ENCODE measurements around the gene SEC16B.
"Not testable (repeated sequence)": the region's sequence is repeated elsewhere in the genome, so short reads cannot be mapped to it uniquely, and the experiment has no call there.

SEC16B gene, protein sequence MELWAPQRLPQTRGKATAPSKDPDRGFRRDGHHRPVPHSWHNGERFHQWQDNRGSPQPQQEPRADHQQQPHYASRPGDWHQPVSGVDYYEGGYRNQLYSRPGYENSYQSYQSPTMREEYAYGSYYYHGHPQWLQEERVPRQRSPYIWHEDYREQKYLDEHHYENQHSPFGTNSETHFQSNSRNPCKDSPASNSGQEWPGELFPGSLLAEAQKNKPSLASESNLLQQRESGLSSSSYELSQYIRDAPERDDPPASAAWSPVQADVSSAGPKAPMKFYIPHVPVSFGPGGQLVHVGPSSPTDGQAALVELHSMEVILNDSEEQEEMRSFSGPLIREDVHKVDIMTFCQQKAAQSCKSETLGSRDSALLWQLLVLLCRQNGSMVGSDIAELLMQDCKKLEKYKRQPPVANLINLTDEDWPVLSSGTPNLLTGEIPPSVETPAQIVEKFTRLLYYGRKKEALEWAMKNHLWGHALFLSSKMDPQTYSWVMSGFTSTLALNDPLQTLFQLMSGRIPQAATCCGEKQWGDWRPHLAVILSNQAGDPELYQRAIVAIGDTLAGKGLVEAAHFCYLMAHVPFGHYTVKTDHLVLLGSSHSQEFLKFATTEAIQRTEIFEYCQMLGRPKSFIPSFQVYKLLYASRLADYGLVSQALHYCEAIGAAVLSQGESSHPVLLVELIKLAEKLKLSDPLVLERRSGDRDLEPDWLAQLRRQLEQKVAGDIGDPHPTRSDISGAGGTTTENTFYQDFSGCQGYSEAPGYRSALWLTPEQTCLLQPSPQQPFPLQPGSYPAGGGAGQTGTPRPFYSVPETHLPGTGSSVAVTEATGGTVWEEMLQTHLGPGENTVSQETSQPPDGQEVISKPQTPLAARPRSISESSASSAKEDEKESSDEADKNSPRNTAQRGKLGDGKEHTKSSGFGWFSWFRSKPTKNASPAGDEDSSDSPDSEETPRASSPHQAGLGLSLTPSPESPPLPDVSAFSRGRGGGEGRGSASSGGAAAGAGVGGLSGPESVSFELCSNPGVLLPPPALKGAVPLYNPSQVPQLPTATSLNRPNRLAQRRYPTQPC

DNA sequence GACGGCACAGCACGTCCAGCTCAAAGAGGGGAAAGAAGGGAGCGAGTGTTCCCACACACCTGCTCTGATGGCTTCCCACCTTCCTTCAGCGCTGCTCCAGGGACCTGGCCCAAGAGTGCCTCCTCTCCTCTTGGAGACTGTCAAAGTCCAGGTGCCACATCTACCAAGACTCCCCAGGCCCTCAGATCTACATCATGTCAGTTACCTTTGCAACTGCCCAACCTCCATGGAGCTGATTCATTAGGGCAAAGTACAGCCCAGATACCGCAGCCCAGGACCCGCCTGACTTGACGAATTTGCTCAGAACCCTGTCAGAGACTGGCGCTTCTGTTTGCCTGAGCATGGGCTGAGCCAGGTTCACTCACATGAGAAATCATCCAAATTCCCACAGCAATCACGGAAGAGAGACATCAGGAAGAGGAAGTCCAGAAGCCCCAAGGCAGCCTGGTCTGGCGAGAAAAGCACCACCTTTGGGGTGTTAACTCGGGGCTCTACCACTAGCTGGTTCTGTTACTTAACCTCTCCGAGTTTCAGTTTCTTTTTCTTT lies at the start of gene SEC16B:
SEC16B (minus strand) TSS at position 234 of the 547 bp plus-strand sequence. CDS start 2,077 bp downstream, outside the sequence.
- no peak for DNase-seq

DNA sequence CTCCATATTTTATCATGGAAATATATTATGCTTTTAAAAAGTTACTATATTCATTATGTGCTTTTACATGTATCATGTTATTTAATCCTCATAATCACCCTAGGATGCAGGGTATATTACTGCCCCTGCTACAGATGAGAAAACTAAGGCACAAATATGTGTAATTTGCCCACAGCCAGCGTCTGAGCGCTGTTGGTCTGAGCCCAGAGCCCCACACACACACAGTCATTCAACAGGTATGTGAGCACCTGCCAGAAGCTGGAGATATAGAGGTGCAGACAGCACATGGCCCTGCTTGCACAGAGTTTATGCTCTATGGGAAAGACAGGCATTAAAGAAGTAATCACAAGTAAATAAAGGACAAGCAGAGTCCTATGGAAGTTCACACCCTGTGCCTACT lies 49.8 kb upstream of the SEC16B start:
- DNase-seq, result no peak

DNA sequence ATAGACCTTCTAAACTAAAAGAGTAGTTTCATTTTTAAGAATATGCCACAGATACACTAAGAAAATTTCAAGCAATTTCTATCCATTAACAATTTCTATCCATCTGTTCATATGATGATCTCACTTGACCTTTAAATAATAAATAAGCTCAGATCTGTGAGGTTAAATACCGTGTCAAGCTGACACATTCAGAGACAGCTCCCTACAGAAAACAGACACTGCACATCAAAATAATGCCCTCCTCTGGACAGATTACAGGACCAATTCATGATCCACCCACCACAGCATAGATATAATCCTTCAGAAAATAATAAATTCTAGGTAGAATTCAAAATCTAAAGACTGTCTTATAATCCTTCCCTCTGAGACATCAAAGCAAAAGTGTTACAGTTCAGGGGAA lies 49.4 kb upstream of the SEC16B start:
- no peak for DNase-seq

DNA sequence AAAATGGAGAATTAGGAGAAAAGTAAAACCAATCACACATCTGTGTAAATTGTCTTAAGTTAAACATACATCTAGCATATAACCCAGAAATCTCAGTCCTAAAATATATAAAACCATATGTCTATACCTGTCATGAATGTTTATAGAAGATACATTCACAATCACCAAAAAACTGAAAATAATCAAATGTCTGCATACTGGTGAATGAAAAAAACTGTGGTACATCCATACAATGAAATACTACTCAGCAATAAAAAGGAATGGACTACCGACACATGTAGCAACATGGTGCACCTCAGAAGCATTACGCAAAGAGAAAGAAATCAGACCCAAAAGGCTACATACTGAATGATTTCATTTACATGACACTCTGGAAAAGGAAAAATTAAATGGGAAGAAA lies 47.7 kb upstream of the SEC16B start:
- no peak for DNase-seq

DNA sequence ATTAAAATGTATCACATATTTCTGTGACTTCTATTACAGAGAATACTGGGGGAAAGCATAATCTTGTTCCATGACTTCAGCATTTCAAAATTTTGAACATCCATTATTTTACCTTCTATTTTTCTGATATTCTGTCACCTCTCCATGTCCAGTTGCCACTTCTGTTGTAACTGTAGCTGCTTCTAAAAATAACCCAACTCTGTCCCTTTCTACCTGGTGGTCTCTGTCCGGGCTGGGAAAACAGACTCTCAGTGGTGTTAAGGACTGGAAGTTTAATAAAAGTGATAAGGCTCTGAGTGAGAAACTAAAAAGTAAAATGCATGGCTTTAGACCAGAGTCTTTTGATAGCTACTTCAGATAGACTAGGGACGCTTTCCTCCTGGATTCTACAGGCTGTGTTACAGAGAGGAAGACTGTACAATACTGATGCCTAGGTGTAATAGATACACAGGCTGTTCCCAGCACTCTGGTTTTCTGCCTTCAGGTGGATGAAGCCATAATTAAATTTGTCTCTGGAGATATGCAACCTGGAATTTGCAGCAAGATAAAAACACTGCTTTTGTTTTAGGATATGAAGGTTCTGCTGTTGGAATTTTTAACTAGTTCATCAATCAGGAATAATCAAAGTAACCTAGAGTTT lies 42.1 kb upstream of the SEC16B start:
- DNase-seq, result no peak

DNA sequence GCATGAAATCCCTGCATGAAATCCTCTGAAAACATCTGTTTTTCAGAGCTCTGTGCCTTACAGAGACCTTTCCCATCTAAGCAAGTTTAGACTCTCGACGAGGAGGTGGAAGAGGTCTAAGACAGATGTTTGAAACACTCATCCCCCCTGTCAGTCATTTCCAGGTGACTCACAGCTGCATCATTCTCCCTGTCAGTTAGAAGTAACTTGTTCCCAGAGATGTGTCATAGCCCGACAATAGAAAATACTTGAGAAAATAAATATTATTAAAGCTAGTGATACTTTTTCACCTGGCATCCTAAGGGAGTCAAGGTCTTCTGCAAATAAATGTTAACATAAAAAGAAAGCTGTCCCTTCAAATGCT lies 41.6 kb upstream of the SEC16B start:
- no peak for DNase-seq

DNA sequence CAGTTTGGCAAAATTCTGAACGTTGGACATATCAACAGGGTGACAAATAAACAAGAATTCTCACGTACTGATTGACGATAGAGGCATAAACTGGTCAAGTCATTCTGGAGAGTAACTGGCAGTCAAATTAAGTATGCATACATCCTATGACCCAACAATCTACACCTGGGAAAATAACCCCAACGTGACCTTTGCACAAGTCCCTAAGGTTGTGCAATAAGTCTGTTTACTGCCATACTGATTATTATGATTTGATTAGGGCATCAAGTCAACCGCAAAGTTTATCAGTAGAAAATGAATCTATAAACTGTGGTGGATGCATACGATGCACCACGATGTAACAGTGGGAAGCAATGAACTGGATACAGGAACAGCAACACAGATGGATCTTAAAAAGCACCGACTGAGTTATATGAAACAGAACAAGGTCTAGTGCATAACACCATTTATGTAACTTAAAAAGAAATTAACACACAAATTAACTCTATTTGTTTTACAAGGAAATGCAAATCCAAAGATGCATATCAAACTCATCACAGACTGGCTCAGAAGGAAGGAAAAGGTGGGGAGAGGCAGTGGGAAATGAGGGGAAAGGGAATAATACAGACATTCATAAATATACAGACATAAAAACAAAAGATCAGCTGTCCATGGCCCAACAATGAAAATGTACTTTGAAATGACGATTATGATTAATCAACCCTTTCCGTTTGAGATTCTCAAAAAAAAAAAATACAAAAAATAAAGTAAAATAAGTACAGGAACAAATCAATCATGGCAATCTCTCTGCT lies 41.0 kb upstream of the SEC16B start:
- DNase-seq, result no peak

DNA sequence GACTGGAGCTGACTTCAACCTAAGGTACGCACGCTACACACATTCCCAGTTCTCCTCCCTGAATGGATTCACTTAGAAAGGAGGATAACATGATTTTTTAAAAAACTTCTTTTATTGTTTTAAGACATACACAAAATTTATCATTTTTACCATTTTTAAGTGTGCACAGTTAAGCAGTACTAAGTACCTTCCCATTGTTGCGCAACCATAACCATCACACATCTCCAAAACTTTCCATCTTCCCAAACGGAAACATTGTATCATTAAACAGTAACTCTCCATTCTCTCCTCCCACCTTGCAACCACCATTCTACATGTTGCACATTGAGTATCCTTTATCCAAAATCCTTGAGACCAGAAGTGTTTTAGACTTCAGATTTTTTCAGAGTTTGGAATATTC lies 36.2 kb upstream of the SEC16B start:
- no peak for DNase-seq

DNA sequence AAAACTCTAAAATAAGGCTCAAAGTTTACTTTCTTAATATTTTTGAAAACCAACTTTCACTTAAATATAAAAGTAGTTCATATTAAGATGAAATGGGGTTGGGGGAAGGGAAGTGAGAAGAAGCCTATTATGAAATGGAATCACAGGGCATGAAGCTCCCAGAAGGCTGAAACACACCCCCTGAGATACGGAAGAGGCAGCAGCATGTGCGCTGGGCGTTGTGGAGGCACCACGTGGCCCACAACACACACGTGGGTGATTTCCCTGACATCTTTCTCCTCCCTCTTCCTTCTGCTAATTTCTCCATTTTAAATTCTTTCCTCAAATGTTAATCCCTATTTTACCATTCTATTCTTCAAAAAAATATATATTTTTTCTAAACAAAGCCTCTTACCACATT lies 35.6 kb upstream of the SEC16B start:
- no peak for DNase-seq

DNA sequence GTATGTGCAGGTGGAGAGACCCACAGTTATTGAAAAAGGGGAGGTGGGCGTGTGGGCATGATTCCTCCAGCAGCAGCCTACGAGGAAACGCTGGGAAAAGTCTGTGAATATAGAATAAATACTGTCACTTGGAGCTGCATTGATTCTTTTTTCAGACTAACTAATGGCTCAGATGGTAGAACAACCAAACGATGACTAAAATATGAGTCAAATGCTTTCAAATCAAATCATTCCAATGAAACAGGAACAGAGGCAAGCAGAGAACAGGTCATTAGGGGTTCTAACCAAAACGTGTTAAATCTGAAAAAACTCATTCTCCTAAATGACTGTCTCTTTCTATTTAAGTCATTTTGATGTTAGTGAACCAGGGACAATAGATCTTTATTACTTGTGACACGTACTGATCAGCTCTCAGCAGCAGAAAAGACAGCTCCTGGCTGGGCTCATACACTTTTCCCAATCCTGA lies 35.1 kb upstream of the SEC16B start:
- DNase-seq, result no peak

DNA sequence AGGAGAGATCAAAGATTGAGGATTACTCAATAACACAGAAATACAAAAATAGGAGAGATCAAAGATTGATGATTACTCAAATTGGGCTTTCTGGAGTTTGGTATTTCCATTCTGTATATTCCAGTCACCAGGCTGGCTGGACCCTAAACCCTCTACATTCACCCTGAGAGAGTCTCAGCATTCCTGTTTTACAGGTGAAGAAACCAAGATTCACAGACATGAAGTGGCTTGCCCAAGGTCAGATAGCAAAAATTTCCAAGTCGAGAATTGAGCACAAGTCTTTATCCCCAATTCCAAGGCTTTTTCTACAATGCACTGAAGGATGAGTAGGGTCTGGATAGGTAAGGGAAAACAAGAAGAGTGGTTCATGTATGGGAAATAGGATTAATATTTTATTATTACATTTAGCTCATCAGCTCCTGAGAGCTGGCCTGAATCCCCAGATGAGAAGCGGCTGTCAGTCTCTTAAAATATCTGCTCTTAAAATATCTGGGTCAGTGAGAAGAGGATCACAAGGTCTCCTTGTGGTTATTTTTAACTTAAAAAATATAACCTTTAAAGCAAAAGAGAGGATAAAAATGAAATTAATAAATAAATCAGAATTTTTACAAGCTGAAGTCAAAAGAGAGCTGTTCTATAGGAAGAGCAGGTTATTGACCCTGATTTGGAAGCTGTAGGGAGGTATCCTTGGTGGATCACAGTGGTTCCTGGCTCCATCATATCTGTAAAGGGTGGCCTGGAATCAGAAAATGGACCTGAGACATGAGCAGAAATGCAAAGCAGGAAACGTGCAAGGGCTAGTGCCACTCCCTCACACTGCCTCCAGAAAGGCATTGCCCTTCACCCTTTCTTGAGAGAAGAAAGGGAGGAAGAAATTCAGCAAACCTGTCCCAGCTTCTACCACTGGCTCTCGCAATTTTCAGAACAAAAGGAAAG lies 29.1 kb upstream of the SEC16B start:
- DNase-seq, result no peak

DNA sequence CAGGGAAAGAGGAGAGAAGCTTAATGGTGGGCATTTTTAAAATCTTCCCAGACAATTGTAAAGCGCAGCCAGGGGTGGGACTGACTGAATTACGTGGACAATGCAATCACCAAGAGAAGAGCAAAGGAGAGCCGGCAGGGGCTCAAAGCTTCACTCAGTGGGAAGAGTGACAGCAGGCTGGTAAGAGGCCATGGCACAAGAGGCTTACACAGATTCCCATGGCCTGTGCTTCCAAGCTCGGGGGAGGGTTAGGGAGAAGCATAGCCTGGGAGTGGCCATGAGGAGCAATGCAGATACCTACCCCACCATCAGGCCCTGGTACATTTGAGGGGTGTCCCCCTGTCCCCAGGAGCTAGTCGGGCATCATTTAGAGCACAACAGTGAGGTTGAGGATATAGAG lies 27.1 kb upstream of the SEC16B start:
- no peak for DNase-seq

DNA sequence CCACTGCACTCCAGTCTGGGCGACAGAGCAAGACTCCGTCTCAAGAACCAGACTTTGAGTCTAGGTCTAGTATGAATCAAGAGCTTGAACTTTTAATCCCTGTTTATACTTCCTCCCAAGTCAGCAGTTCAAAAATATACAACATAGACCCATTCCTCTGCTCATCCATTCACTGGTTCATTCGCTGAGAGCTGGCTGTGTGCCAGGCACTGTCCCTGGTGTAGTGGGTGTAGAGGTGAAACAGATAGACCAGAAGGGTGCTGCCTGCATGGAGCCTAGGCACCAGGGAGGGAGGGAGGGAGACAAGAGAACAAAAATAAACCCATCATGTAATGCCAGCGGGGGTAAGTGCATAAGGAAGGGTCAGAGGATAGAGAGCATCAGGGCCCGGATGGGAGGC lies 25.5 kb upstream of the SEC16B start:
- DNase-seq, result no peak

DNA sequence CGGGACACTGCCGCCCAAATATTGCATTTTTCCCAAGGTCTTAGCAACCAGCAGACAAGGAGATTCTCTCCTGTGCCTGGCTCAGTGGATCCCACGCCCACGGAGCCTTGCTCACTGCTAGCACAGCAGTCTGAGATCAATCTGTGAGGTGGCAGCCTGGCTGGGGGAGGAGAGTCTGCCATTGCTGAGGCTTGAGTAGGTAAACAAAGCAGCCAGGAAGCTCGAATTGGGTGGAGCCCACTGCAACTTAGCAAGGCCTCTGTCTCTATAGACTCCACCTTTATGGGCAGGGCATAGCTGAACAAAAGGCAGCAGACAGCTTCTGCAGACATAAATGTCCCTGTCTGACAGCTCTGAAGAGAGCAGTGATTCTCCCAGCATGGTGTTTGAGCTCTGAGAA lies 16.4 kb upstream of the SEC16B start:
- not testable (repeated sequence) for DNase-seq

DNA sequence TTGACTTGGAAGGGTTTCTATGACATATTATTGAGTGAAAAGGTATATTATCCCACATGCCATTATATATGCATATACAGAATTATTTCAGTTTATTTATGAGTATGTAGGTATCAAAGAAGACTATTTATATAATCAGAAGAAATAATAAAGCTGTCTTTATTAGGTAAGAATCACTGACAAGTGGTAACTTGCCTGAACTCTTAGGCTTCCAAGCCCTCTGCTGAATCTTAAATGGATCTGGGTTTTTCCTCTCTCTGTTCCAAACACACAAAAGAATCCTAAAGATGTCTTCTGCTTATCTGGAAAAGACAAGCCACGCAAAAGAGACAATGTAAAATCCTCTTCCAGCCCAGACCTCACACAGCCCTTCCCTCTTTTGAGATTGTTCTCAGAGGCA lies 14.9 kb upstream of the SEC16B start:
- DNase-seq, result no peak

DNA sequence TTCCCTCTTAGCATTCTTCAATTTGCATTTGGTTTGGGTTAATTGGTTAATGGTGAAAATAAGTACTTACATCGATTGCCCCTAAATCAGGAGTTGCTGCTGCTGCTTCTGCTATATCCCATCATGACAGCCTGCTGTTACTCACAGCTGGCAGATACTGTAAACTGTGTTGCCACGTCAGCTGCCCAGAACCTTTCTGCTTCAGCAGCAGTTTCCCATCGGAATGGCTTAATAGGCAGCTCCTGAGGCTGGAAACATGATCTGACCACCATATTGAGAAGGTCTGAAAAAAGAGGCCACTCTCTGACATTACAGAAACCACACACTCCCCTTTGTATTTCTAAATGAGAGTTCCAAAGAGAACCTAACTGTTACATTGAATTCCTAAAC lies 14.3 kb upstream of the SEC16B start:
- DNase-seq, result peak; percentile 83

DNA sequence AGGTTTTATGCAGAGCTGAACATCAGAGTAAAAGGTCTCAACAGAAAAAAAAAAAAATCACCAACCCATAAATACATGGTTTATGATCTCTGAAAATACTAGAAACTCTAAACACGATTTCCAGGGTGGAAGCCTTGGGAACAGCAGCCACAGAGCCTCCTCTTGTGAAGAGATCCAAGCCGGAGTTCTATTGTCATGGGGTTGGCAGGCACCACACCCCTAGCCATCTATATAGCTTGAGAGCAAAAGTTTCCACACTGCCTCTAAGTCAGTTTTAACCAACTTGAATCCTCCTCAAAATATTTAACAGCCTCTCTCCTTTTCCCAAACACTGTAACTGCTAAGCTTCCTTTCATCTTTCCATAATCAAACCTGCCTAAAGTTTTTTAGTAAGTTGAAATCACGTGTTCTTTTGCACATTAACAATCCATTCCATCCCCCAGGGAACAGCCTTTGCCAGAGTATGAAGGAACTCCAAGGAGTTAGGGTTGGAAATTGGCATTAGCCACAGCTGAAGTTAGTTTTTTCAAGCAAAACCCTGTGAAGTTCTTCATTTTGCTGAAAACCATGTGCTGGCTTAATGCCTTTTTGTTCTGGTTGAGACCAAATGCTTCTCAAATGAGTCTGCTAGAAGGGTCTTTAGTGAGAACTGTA lies 13.8 kb upstream of the SEC16B start:
- DNase-seq, result peak; percentile 52

DNA sequence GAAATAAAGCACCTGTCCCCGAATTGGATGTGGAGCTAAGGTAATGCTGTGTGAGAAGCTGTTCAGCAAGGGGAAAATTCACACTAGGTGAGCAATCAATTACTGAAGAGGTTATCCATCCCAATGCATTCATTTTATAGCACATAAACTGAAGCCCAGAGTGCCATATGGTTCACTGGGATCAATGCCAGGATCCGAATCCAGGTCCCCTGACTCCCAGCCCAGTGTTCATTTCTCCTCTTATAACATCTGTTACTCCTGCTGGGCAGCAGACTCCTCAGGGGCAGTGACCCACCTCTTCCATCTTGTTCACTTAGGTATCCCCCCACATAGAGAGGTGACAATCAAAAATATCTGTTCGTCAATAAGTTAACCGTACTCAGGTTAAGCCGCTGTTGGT lies 13.2 kb upstream of the SEC16B start:
- peak; percentile 58 for DNase-seq

DNA sequence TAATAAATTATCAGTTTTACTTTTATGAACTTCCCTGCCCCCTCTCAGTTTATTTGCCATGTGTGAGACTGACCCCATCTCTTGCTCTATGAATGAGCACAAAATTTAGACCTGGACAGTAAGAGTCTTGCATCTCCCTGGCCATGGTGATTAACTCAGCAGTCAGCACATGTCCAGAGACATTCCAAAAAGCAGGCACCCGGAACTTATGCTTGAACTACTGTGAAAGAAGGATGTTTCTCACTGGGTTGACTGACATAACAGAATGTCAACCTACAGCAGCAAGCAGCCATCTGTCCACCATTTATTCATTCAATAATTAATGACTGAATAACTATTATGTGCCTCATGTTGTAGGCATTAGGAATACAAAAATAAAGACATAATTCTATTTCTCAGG lies 11.3 kb upstream of the SEC16B start:
- no peak for DNase-seq

DNA sequence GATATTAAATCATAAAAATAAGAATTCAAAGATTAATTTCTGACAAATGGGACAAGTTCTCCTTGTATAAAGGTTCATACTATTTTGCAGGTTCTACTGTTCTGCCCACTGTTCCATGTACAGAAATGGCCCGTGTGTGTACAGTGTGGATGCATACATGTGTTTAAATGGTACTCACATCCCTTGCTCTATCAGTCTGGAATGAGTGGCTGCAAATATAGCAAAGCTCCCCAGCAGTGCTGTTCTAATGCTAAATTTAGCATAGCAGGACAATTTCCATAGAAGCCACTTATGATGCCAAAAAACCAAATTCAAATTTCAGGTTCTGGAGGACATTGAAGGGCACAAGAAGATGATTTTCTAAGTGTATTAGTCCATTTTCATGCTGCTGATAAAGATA lies 9.4 kb upstream of the SEC16B start:
- no peak for DNase-seq
